ENCODE results near the gene CDC42BPA.
"Not testable (repeated sequence)": the region's sequence is repeated elsewhere in the genome, so short reads cannot be mapped to it uniquely, and the experiment has no call there.

The CDC42BPA gene

GRCh38 chr1:227318016-227318852 lies at the start of gene CDC42BPA:
Gene CDC42BPA, minus strand, starts transcription at chr1:227318492. Its CDS starts 1,310 bp downstream, at chr1:227317182.
- peak; percentile 79 for DNase-seq (ENCODE audit: low spot score)

- no peak for DNase-seq (ENCODE audit: low spot score)
These were observed 49.7 kb upstream of the CDC42BPA start for GRCh38 chr1:227368009-227368408.

- DNase-seq (ENCODE audit: low spot score), result no peak
These were observed 47.5 kb upstream of the CDC42BPA start for GRCh38 chr1:227365473-227366431.

GRCh38 chr1:227364657-227365056 lies 46.4 kb upstream of the CDC42BPA start:
- DNase-seq (ENCODE audit: low spot score), result no peak

- no peak for DNase-seq (ENCODE audit: low spot score)
These were observed 45.5 kb upstream of the CDC42BPA start for GRCh38 chr1:227363825-227364224.

GRCh38 chr1:227362039-227362438 lies 43.7 kb upstream of the CDC42BPA start:
- DNase-seq (ENCODE audit: low spot score), result no peak

- no peak for DNase-seq (ENCODE audit: low spot score)
These were observed 39.6 kb upstream of the CDC42BPA start for GRCh38 chr1:227357927-227358302.

GRCh38 chr1:227357171-227357926 lies 39.1 kb upstream of the CDC42BPA start:
- DNase-seq (ENCODE audit: low spot score), result peak; percentile 79

GRCh38 chr1:227356620-227357146 lies 38.4 kb upstream of the CDC42BPA start:
- no peak for DNase-seq (ENCODE audit: low spot score)

- no peak for DNase-seq (ENCODE audit: low spot score)
These were observed 37.4 kb upstream of the CDC42BPA start for GRCh38 chr1:227355542-227356245.

- DNase-seq (ENCODE audit: low spot score), result no peak
These were observed 34.9 kb upstream of the CDC42BPA start for GRCh38 chr1:227353186-227353585.

GRCh38 chr1:227352164-227352563 lies 33.9 kb upstream of the CDC42BPA start:
- DNase-seq (ENCODE audit: low spot score), result not testable (repeated sequence)

GRCh38 chr1:227351443-227351842 lies 33.2 kb upstream of the CDC42BPA start:
- DNase-seq (ENCODE audit: low spot score), result no peak

- DNase-seq (ENCODE audit: low spot score), result no peak
These were observed 31.7 kb upstream of the CDC42BPA start for GRCh38 chr1:227349967-227350366.

- DNase-seq (ENCODE audit: low spot score), result peak; percentile 75
These were observed 25.6 kb upstream of the CDC42BPA start for GRCh38 chr1:227343727-227344551.

GRCh38 chr1:227343206-227343605 lies 24.9 kb upstream of the CDC42BPA start:
- DNase-seq (ENCODE audit: low spot score), result no peak

GRCh38 chr1:227342075-227342829 lies 24.0 kb upstream of the CDC42BPA start:
- DNase-seq (ENCODE audit: low spot score), result no peak

- DNase-seq (ENCODE audit: low spot score), result not testable (repeated sequence)
These were observed 17.8 kb upstream of the CDC42BPA start for GRCh38 chr1:227336136-227336535.

GRCh38 chr1:227335242-227336020 lies 17.1 kb upstream of the CDC42BPA start:
- DNase-seq (ENCODE audit: low spot score), result no peak

Data from RKO (cell line).